ENCODE results near the gene TRPM3.

DNA sequence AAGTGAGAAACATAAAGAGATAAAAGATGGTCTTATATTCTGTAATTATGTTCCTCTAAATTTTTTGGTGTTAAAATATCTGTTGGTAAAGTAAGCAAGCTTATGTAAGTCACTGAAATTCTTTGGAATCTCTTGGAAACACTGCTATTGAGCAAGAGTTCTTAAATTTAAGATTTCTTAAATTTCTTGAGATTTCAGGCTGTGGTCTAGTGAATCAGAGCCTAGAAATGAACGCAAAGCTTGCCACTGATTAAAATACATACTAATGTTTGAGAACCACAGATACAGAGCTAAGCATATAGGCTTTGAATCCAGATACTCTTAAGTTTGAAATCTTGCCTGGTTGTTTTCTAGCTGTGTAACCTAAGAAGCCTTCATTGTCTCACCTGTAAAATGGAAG lies 133.4 kb downstream of the TRPM3 start:
- TF ChIP-seq, protein P1, sequence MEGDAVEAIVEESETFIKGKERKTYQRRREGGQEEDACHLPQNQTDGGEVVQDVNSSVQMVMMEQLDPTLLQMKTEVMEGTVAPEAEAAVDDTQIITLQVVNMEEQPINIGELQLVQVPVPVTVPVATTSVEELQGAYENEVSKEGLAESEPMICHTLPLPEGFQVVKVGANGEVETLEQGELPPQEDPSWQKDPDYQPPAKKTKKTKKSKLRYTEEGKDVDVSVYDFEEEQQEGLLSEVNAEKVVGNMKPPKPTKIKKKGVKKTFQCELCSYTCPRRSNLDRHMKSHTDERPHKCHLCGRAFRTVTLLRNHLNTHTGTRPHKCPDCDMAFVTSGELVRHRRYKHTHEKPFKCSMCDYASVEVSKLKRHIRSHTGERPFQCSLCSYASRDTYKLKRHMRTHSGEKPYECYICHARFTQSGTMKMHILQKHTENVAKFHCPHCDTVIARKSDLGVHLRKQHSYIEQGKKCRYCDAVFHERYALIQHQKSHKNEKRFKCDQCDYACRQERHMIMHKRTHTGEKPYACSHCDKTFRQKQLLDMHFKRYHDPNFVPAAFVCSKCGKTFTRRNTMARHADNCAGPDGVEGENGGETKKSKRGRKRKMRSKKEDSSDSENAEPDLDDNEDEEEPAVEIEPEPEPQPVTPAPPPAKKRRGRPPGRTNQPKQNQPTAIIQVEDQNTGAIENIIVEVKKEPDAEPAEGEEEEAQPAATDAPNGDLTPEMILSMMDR (IDR thresholded peaks at IDR 0.05): no peak
- TF ChIP-seq POLR2A (IDR thresholded peaks at IDR 0.05): no peak
